Measurements from ENCODE around the gene BANF2. TPM values are rescaled to one million over a fixed set of nuclear protein-coding genes. Genes with fewer than 3 reads are reported as not detected.
A peak's percentile ranks its signal among the peaks of the same experiment; 100 is the strongest.

The BANF2 gene
- total and polyA plus RNA-seq, 2 of the 4 experiments (the other 2 are of a cell fraction): not detected

DNA sequence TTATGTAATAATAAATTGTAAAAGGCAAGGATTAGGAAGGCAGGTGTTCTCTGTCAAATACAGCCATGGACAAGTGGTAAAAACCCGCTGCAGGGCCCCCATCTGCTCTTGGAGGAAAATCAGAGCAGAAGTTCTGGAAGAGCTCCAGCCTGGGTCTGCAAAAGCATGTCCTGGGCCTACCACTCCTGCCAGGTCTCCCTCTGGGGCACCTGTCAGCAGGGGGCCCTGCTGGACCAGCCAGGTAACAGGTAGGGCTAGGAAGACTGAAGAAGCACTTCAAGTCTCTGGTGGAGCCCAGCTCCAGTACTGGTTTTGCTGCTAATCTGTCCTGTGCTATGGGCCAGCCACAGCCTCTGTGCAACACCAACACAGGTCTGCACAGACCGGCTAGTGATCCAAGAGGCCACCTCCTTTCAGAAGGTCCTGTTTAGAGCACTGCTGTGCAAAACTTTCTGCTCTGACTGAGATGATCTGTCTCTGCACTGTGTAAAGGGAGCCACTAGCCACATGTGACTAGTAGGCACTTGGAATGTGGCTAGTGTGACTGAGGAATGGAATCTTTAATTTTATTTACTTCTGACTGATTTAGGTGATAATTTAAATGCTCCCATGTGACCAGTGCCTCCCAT lies 47.9 kb upstream of the BANF2 start:
- Histone ChIP-seq H2BK15ac (ENCODE audit: low read depth, low read length) (no peak overlapping the region), H2AFZ (replicated peaks; ENCODE audit: low read length, poor library complexity) (no peak overlapping the region), H3K4me1 (ENCODE audit: control insufficient read depth, insufficient read depth, low read length) (peaks cover 44% of the 10 kb centered on the region), H3K4ac (ENCODE audit: low read depth, low read length) (no peak overlapping the region), H4K91ac (ENCODE audit: insufficient read depth, low read depth, low read length) (no peak overlapping the region), H3K79me1 (ENCODE audit: low read depth in 1 of 2, low read length in 2 of 2) (peaks cover 25 to 96% of the 10 kb centered on the region in 2 experiments), H3K4me3 (ENCODE audit: insufficient read depth, low read depth, low read length) (no peak overlapping the region), H3K9me1 (ENCODE audit: insufficient read depth, low read length) (peaks cover 21% of the 10 kb centered on the region; the same call in 1 of the 2 replicates), H3K9me3 (ENCODE audit: control insufficient read depth, insufficient read depth, low read length) (no peaks in the 10 kb centered on the region), H3K18ac (ENCODE audit: low read depth, low read length) (no peak overlapping the region), H3K36me3 (ENCODE audit: control insufficient read depth, insufficient read depth, low read length) (peaks cover 50% of the 10 kb centered on the region), H2AK9ac (replicated peaks; ENCODE audit: low read depth, low read length, poor library complexity) (no peak overlapping the region), H4K5ac (ENCODE audit: low read depth, low read length) (no peak overlapping the region), H3K23ac (ENCODE audit: low read depth, low read length) (no peak overlapping the region), H2BK5ac (ENCODE audit: low read depth, low read length, poor library complexity, severe bottlenecking) (no peak overlapping the region), H4K20me1 (ENCODE audit: insufficient read depth, low read length) (peaks cover 99% of the 10 kb centered on the region), H2BK20ac (ENCODE audit: low read depth, low read length) (no peak overlapping the region), H3K9ac (ENCODE audit: low read depth, low read length) (no peak overlapping the region), H4K8ac (ENCODE audit: low read depth in 2 of 2, low read length in 2 of 2) (no peak overlapping the region; a peak in 1 of 4 replicates), H3K4me2 (ENCODE audit: low read depth, low read length) (no peak overlapping the region; the same call in 1 of the 2 replicates), H3K14ac (replicated peaks; ENCODE audit: low read depth, low read length) (no peak overlapping the region), H2AK5ac (ENCODE audit: low read depth, low read length) (no peak overlapping the region), H3K56ac (ENCODE audit: extremely low read depth, insufficient read depth, low read length) (no peak overlapping the region), H2BK120ac (ENCODE audit: low read depth, low read length) (no peak overlapping the region), H3K27me3 (ENCODE audit: control insufficient read depth, insufficient read depth, low read length) (no peaks in the 10 kb centered on the region), H3K27ac (ENCODE audit: insufficient read depth, low read length) (no peak overlapping the region; the same call in 1 of the 2 replicates)
- in situ Hi-C loops (cut with MboI; ENCODE audit: low sequenced_read_pairs): no loop called here
- peak; percentile 48 for ATAC-seq (ENCODE audit: low read depth)
- POLR2A ChIA-PET (ENCODE audit: unreplicated experiment): interaction anchor here (0.6 kb wide), 1 partner anchor 18 kb away, joined by 3 read pairs; no protein-coding TSS in a partner anchor
- dilution Hi-C loops (cut with HindIII; ENCODE audit: low sequenced_read_pairs, unreplicated experiment): no loop called here
- BruUV-seq (replicated peaks): no TSS peak
- TF ChIP-seq CHD1 (IDR thresholded peaks at IDR 0.05; ENCODE audit: low read depth, low read length) (no peak), CEBPB (IDR thresholded peaks at IDR 0.05; ENCODE audit: low read depth, low read length) (no peak), MAFK (IDR thresholded peaks at IDR 0.05; ENCODE audit: low read depth, low read length) (no peak), FOS (IDR thresholded peaks at IDR 0.05; ENCODE audit: low read depth, low read length) (no peak), BHLHE40 (IDR thresholded peaks at IDR 0.05; ENCODE audit: low read depth, low read length) (no peak), MXI1 (IDR thresholded peaks at IDR 0.05; ENCODE audit: borderline replicate concordance, low read depth, low read length) (no peak), MAZ (IDR thresholded peaks at IDR 0.05; ENCODE audit: borderline replicate concordance, low read depth, low read length) (no peak), USF2 (IDR thresholded peaks at IDR 0.05; ENCODE audit: low read depth, low read length) (no peak; the same call in 1 of the 2 replicates), SMC3 (IDR thresholded peaks at IDR 0.05; ENCODE audit: low read depth, low read length) (no peak), RCOR1 (IDR thresholded peaks at IDR 0.05; ENCODE audit: insufficient replicate concordance, low read length) (no peak), RAD21 (IDR thresholded peaks at IDR 0.05; ENCODE audit: low read length) (no peak), ELK1 (IDR thresholded peaks at IDR 0.05; ENCODE audit: borderline replicate concordance, low read depth, low read length) (no peak)
- no CpG with 5 or more reads among the region's 2 CpGs for WGBS, 2 experiments (ENCODE audit: extremely low coverage in 2 of 2, insufficient read length in 1 of 2)
- no peak for DNase-seq
- intact Hi-C loops (cut with micrococcal nuclease): loop anchor here (5.0 kb wide), 1 partner anchor 285 kb away; no protein-coding TSS in a partner anchor
- CTCF ChIA-PET: no interaction called here

Measured in IMR-90 (cell line).